Endothelial cell of umbilical vein (primary cell): Measurements from ENCODE around the gene STK38L. TPM values are rescaled to one million over a fixed set of nuclear protein-coding genes. Genes with fewer than 3 reads are reported as not detected.

ENCODE experiments used
- BruUV-seq: library from RNA; stranded (reverse); fragments of 400-500 nt; replicated peaks from 2 replicates; lab custom pipeline; 2021; lab: Mats Ljungman, UMichigan
- CTCF ChIA-PET: fragments of 300-600, 350-600 bp; sonication (Branson Sonifier 250); formaldehyde crosslinking; loops from one replicate; lab custom pipeline; 2021; ENCODE audit warnings: antibody characterized with exemption, inconsistent platforms; lab: Charles Lee
- POLR2A ChIA-PET: fragments of 300-600, 350-600 bp; sonication (Branson Sonifier 250); formaldehyde crosslinking; loops from one replicate; lab custom pipeline; 2021; ENCODE audit warnings: antibody characterized with exemption, inconsistent platforms; lab: Charles Lee
- DNase-seq: peaks from one replicate; pipeline ENCODE4 v3.0.0-alpha.2; 2011; ENCODE audit warnings: low read depth, low spot score
- FAIRE-seq: peaks from 2 replicates; lab custom pipeline; 2011; peaks lifted over from hg19 to GRCh38; lab: Jason Lieb, UNC
- H2AFZ ChIP-seq: 2 replicates; pipeline ENCODE4 v1.6.0; 2012; ENCODE audit warnings: low read depth, low read length, control low read depth, inconsistent platforms
- H3K27ac ChIP-seq: 2 replicates; pipeline ENCODE4 v1.5.1; 2011; ENCODE audit warnings: low read depth, mild to moderate bottlenecking, control low read depth, low read length, moderate library complexity; ENCODE audit not compliant: insufficient read depth
- H3K27me3 ChIP-seq, 2 experiments: 2 replicates each; pipeline versions ENCODE4 v1.6.0 to v1.6.1; 2011; ENCODE audit warnings: low read length in 2 of 2, mixed read lengths in 1 of 2; ENCODE audit not compliant: control insufficient read depth in 2 of 2, insufficient read depth in 2 of 2
- H3K36me3 ChIP-seq, 2 experiments: 2 replicates in 1 of 2; 3 replicates in 1 of 2; pipeline ENCODE4 v1.5.1; 2011; ENCODE audit warnings: low read length in 2 of 2, mild to moderate bottlenecking in 1 of 2, moderate library complexity in 1 of 2; ENCODE audit not compliant: control insufficient read depth in 2 of 2, insufficient read depth in 2 of 2; ENCODE audit errors: extremely low read depth in 1 of 2
- H3K4me1 ChIP-seq: 3 replicates; pipeline ENCODE4 v1.5.1; 2011; ENCODE audit warnings: mild to moderate bottlenecking, low read length; ENCODE audit not compliant: control insufficient read depth, insufficient read depth; ENCODE audit errors: extremely low read depth
- H3K4me2 ChIP-seq: 2 replicates; pipeline ENCODE4 v1.6.1; 2011; ENCODE audit warnings: low read length, control low read depth, mixed read lengths; ENCODE audit not compliant: insufficient read depth
- H3K4me3 ChIP-seq, 3 experiments: fragments of 200-600 bp in 1 of 3; sonication (generic), shearing (Covaris generic) in 1 of 3; replicated peaks in 1 of 3; 2 replicates each; pipeline ENCODE4 v1.5.1; 2011 to 2016; ENCODE audit warnings: control low read depth in 3 of 3, low read length in 3 of 3, mild to moderate bottlenecking in 2 of 3, inconsistent platforms in 1 of 3, low read depth in 1 of 3, moderate library complexity in 1 of 3; ENCODE audit not compliant: insufficient read depth in 1 of 3
- H3K79me2 ChIP-seq: 2 replicates; pipeline ENCODE4 v1.6.0; 2012; ENCODE audit warnings: low read length, inconsistent platforms; ENCODE audit not compliant: control insufficient read depth, insufficient read depth
- H3K9ac ChIP-seq: replicated peaks from 2 replicates; pipeline ENCODE3; 2011; ENCODE audit warnings: low read length, control low read depth; ENCODE audit not compliant: insufficient read depth; ENCODE audit errors: extremely low read depth
- H3K9me1 ChIP-seq: replicated peaks from 3 replicates; pipeline ENCODE4 v1.6.0; 2011; ENCODE audit warnings: mild to moderate bottlenecking, low read length; ENCODE audit not compliant: control insufficient read depth, insufficient read depth; ENCODE audit errors: extremely low read depth
- H3K9me3 ChIP-seq: replicated peaks from 2 replicates; pipeline ENCODE4 v1.5.1; 2012; ENCODE audit warnings: low read length, inconsistent platforms; ENCODE audit not compliant: control insufficient read depth, insufficient read depth
- H4K20me1 ChIP-seq: replicated peaks from 2 replicates; pipeline ENCODE3; 2011; ENCODE audit warnings: mild to moderate bottlenecking, low read length; ENCODE audit not compliant: control insufficient read depth, insufficient read depth; ENCODE audit errors: extremely low read depth
- EZH2 ChIP-seq: IDR thresholded peaks from 2 replicates; pipeline ENCODE4 v1.6.1; 2012; ENCODE audit warnings: borderline replicate concordance, low read depth, mild to moderate bottlenecking, moderate library complexity, low read length, inconsistent platforms; ENCODE audit not compliant: severe bottlenecking
- FOS ChIP-seq: IDR thresholded peaks from 2 replicates; pipeline ENCODE4 v1.6.1; 2011; ENCODE audit warnings: mild to moderate bottlenecking, low read length, moderate library complexity, borderline replicate concordance; ENCODE audit not compliant: insufficient read depth
- GATA2 ChIP-seq: IDR thresholded peaks from 2 replicates; pipeline ENCODE4 v1.7.0; 2011; ENCODE audit warnings: low read depth, mild to moderate bottlenecking, moderate library complexity, mixed read lengths, low read length; ENCODE audit not compliant: insufficient read length, insufficient read depth
- JUN ChIP-seq: IDR thresholded peaks from 2 replicates; pipeline ENCODE4 v1.6.1; 2011; ENCODE audit warnings: borderline replicate concordance, low read depth; ENCODE audit not compliant: insufficient read length, insufficient read depth
- MYC ChIP-seq: IDR thresholded peaks from one replicate; pipeline ENCODE4 v1.6.1; 2011; ENCODE audit warnings: mild to moderate bottlenecking, low read depth, low read length
- POLR2A ChIP-seq: IDR thresholded peaks from 2 replicates; pipeline ENCODE4 v1.6.1; 2012; ENCODE audit warnings: low read depth, mild to moderate bottlenecking, control low read depth, low read length
- POLR2AphosphoS5 ChIP-seq: IDR thresholded peaks from 2 replicates; pipeline ENCODE4 v1.6.1; 2012; ENCODE audit warnings: low read depth, mild to moderate bottlenecking, control low read depth, low read length, moderate library complexity; ENCODE audit not compliant: insufficient read depth
- dilution Hi-C: fragments of 300-500 bp; cut with MboI; formaldehyde crosslinking; loops from one replicate; pipeline ENCODE4 v1.15.0; 2019; ENCODE audit warnings: low sequenced_read_pairs; ENCODE audit not compliant: extremely low pct_ligation_motif_present
- intact Hi-C: fragments of 100-400 bp; cut with micrococcal nuclease; formaldehyde crosslinking; loops from one replicate; pipeline ENCODE4 v1.10.0; 2022
- polyA plus RNA-seq, 4 experiments: library from polyadenylated mRNA; depleted of rRNA in 3 of 4; stranded (reverse) in 3 of 4; unstranded in 1 of 4; fragments of >200 nt; gene quantifications; 2 replicates each; pipeline versions ENCODE4 v1.2.1 to v1.2.3, GENCODE V29; 2011 to 2012; ENCODE audit warnings: missing spikeins in 1 of 4
- total RNA-seq: library from RNA; stranded (reverse); gene quantifications from 2 replicates; pipeline ENCODE4 v1.2.3, GENCODE V29; 2021
- TF ChIP-seq, protein P1 (sequence below), 2 donors: IDR thresholded peaks; 1 replicate in 1 of 2; 2 replicates in 1 of 2; pipeline ENCODE4 v1.5.1; 2011; ENCODE audit warnings: low read length in 2 of 2, mild to moderate bottlenecking in 2 of 2, moderate library complexity in 2 of 2, control low read depth in 1 of 2, inconsistent platforms in 1 of 2, low read depth in 1 of 2; ENCODE audit not compliant: insufficient read depth in 1 of 2; ENCODE audit errors: extremely low read depth in 1 of 2
- TF ChIP-seq, protein P2 (sequence below): IDR thresholded peaks from 2 replicates; pipeline ENCODE4 v1.6.1; 2011; ENCODE audit not compliant: insufficient read depth, insufficient read length

The STK38L gene
- total and polyA plus RNA-seq, 2 donors (not counting 3 experiments of a cell fraction or from before 2014, with no cell fraction given): 14.7 to 58.4 TPM

DNA sequence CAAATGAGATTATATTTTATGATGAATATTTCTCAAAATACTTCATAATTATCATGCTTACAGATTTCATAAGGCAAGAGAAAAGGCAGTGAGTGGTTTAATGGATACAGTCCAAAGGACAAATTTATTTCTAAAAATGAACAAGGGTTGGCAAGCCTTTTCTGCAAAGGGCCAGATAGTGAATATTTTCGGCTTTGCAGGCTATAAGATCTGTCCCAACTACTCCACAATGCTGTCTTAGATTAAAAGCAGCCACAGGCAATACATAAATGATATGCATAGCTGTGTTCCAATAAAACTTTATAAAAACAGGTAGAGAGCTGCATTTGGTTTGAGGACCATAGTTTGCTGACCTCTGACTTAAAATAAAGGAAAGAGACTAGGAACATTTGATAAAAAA, 42.9 kb upstream of the STK38L start:
- ChIA-PET POLR2A (no interaction called here), CTCF (no interaction called here)
- no peak overlapping the region for H3K9ac ChIP-seq
- TF ChIP-seq POLR2AphosphoS5 (no peak), GATA2 (no peak), FOS (no peak), MYC (no peak), POLR2A (no peak), JUN (no peak), EZH2 (no peak)
- TF ChIP-seq, protein P1, sequence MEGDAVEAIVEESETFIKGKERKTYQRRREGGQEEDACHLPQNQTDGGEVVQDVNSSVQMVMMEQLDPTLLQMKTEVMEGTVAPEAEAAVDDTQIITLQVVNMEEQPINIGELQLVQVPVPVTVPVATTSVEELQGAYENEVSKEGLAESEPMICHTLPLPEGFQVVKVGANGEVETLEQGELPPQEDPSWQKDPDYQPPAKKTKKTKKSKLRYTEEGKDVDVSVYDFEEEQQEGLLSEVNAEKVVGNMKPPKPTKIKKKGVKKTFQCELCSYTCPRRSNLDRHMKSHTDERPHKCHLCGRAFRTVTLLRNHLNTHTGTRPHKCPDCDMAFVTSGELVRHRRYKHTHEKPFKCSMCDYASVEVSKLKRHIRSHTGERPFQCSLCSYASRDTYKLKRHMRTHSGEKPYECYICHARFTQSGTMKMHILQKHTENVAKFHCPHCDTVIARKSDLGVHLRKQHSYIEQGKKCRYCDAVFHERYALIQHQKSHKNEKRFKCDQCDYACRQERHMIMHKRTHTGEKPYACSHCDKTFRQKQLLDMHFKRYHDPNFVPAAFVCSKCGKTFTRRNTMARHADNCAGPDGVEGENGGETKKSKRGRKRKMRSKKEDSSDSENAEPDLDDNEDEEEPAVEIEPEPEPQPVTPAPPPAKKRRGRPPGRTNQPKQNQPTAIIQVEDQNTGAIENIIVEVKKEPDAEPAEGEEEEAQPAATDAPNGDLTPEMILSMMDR (IDR thresholded peaks at IDR 0.05; ENCODE audit: extremely low read depth in 1 of 2, insufficient read depth in 1 of 2, low read depth in 1 of 2, low read length in 2 of 2): no peak
- TF ChIP-seq, protein P2, sequence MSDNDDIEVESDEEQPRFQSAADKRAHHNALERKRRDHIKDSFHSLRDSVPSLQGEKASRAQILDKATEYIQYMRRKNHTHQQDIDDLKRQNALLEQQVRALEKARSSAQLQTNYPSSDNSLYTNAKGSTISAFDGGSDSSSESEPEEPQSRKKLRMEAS: no peak
- H4K20me1 ChIP-seq: no peaks in the 10 kb centered on the region
- no peak for FAIRE-seq
- no TSS peak for BruUV-seq
- H3K36me3 ChIP-seq: no peaks in the 10 kb centered on the region
- no peaks in the 10 kb centered on the region for H3K4me1 ChIP-seq
- no peak overlapping the region for H3K4me2 ChIP-seq
- H2AFZ ChIP-seq: no peak overlapping the region
- H3K9me3 ChIP-seq: no peaks in the 10 kb centered on the region
- H3K79me2 ChIP-seq: no peaks in the 10 kb centered on the region
- dilution Hi-C loops (no loop called here), intact Hi-C loops (no loop called here)
- no peaks in the 10 kb centered on the region for H3K27me3 ChIP-seq
- no peak overlapping the region for H3K4me3 ChIP-seq
- no peak for DNase-seq
- H3K27ac ChIP-seq: no peak overlapping the region
- no peaks in the 10 kb centered on the region for H3K9me1 ChIP-seq
